HUES6 (cell line): ENCODE data around the gene REV1.

Experiments used
- H3K27ac ChIP-seq: 2 replicates; pipeline ENCODE4 v1.7.0; 2013; ENCODE audit warnings: low read depth, mild to moderate bottlenecking, low read length, inconsistent platforms
- H3K27me3 ChIP-seq: 2 replicates; pipeline ENCODE4 v1.6.1; 2013; ENCODE audit warnings: low read length; ENCODE audit not compliant: control insufficient read depth, insufficient read depth
- H3K36me3 ChIP-seq: 2 replicates; pipeline ENCODE4 v1.6.1; 2013; ENCODE audit warnings: low read length; ENCODE audit not compliant: control insufficient read depth, insufficient read depth
- H3K4me1 ChIP-seq: 2 replicates; pipeline ENCODE4 v1.6.1; 2013; ENCODE audit warnings: low read length; ENCODE audit not compliant: control insufficient read depth, insufficient read depth
- H3K4me3 ChIP-seq: 2 replicates; pipeline ENCODE4 v1.5.1; 2013; ENCODE audit warnings: low read depth, low read length
- H3K9ac ChIP-seq: one replicate; pipeline ENCODE4 v1.6.1; 2013; ENCODE audit warnings: mild to moderate bottlenecking, low read length
- H3K9me3 ChIP-seq: 2 replicates; pipeline ENCODE4 v1.6.1; 2013; ENCODE audit warnings: low read depth, low read length; ENCODE audit not compliant: control insufficient read depth, insufficient read depth

REV1 gene

GRCh38 chr2:99422599-99422998, 67.2 kb downstream of the REV1 start:
- H3K9ac ChIP-seq, result no peak overlapping the region
- no peaks in the 10 kb centered on the region for H3K9me3 ChIP-seq
- no peaks in the 10 kb centered on the region for H3K27me3 ChIP-seq
- H3K36me3 ChIP-seq, result peaks cover 90% of the 10 kb centered on the region
- H3K4me3 ChIP-seq, result no peak overlapping the region
- no peaks in the 10 kb centered on the region for H3K4me1 ChIP-seq
- no peak overlapping the region for H3K27ac ChIP-seq

- H3K4me3 ChIP-seq, result no peak overlapping the region
- no peak overlapping the region for H3K27ac ChIP-seq
- H3K27me3 ChIP-seq, result no peaks in the 10 kb centered on the region
- H3K4me1 ChIP-seq, result no peaks in the 10 kb centered on the region
- H3K9ac ChIP-seq, result no peak overlapping the region
- H3K9me3 ChIP-seq, result no peaks in the 10 kb centered on the region
- H3K36me3 ChIP-seq, result peaks cover 89% of the 10 kb centered on the region
Measured at GRCh38 chr2:99421469-99421868, 68.3 kb downstream of the REV1 start.

- H3K4me1 ChIP-seq, result no peaks in the 10 kb centered on the region
- H3K36me3 ChIP-seq, result peaks cover 93% of the 10 kb centered on the region
- H3K9ac ChIP-seq, result no peak overlapping the region
- no peak overlapping the region for H3K4me3 ChIP-seq
- no peak overlapping the region for H3K27ac ChIP-seq
- H3K27me3 ChIP-seq, result no peaks in the 10 kb centered on the region
- H3K9me3 ChIP-seq, result no peaks in the 10 kb centered on the region
Measured at GRCh38 chr2:99420751-99421299, 69.0 kb downstream of the REV1 start.

- H3K27ac ChIP-seq, result no peak overlapping the region
- no peak overlapping the region for H3K9ac ChIP-seq
- no peak overlapping the region for H3K4me3 ChIP-seq
- H3K36me3 ChIP-seq, result peaks cover 93% of the 10 kb centered on the region
- H3K27me3 ChIP-seq, result no peaks in the 10 kb centered on the region
- no peaks in the 10 kb centered on the region for H3K9me3 ChIP-seq
- no peaks in the 10 kb centered on the region for H3K4me1 ChIP-seq
Measured at GRCh38 chr2:99420031-99420430, 69.8 kb downstream of the REV1 start.

GRCh38 chr2:99417396-99417795, 72.4 kb downstream of the REV1 start:
- Histone ChIP-seq H3K4me1 (no peaks in the 10 kb centered on the region), H3K27me3 (no peaks in the 10 kb centered on the region), H3K9me3 (no peaks in the 10 kb centered on the region), H3K4me3 (no peak overlapping the region), H3K36me3 (peaks cover 93% of the 10 kb centered on the region), H3K27ac (no peak overlapping the region), H3K9ac (no peak overlapping the region)

GRCh38 chr2:99414566-99414965, 75.3 kb downstream of the REV1 start:
- H3K27me3 ChIP-seq, result no peaks in the 10 kb centered on the region
- peaks cover 87% of the 10 kb centered on the region for H3K36me3 ChIP-seq
- no peak overlapping the region for H3K9ac ChIP-seq
- H3K4me1 ChIP-seq, result no peaks in the 10 kb centered on the region
- H3K4me3 ChIP-seq, result no peak overlapping the region
- no peaks in the 10 kb centered on the region for H3K9me3 ChIP-seq
- H3K27ac ChIP-seq, result no peak overlapping the region

- H3K9ac ChIP-seq, result no peak overlapping the region
- H3K27me3 ChIP-seq, result no peaks in the 10 kb centered on the region
- no peaks in the 10 kb centered on the region for H3K9me3 ChIP-seq
- H3K4me1 ChIP-seq, result no peaks in the 10 kb centered on the region
- no peak overlapping the region for H3K27ac ChIP-seq
- no peak overlapping the region for H3K4me3 ChIP-seq
- H3K36me3 ChIP-seq, result peaks cover 79% of the 10 kb centered on the region
Measured at GRCh38 chr2:99410276-99410675, 79.5 kb downstream of the REV1 start.

- no peaks in the 10 kb centered on the region for H3K27me3 ChIP-seq
- peaks cover 24% of the 10 kb centered on the region for H3K4me1 ChIP-seq
- no peaks in the 10 kb centered on the region for H3K9me3 ChIP-seq
- H3K27ac ChIP-seq, result no peak overlapping the region
- peaks cover 83% of the 10 kb centered on the region for H3K36me3 ChIP-seq
- H3K4me3 ChIP-seq, result no peak overlapping the region
- H3K9ac ChIP-seq, result no peak overlapping the region
Measured at GRCh38 chr2:99406137-99406536, 83.7 kb downstream of the REV1 start.

GRCh38 chr2:99404797-99405669, 84.8 kb downstream of the REV1 start:
- Histone ChIP-seq H3K9me3 (no peaks in the 10 kb centered on the region), H3K4me3 (no peak overlapping the region), H3K9ac (no peak overlapping the region), H3K4me1 (peaks cover 24% of the 10 kb centered on the region), H3K36me3 (peaks cover 86% of the 10 kb centered on the region), H3K27ac (no peak overlapping the region), H3K27me3 (no peaks in the 10 kb centered on the region)

- Histone ChIP-seq H3K27ac (0 out of 2 replicates have a peak overlapping the region, but pooled peaks have one; percentile 22), H3K4me1 (peaks cover 24% of the 10 kb centered on the region), H3K36me3 (peaks cover 86% of the 10 kb centered on the region), H3K9me3 (no peaks in the 10 kb centered on the region), H3K4me3 (no peak overlapping the region), H3K27me3 (no peaks in the 10 kb centered on the region), H3K9ac (no peak overlapping the region)
Measured at GRCh38 chr2:99404039-99404796, 85.6 kb downstream of the REV1 start.

- peaks cover 87% of the 10 kb centered on the region for H3K36me3 ChIP-seq
- no peaks in the 10 kb centered on the region for H3K27me3 ChIP-seq
- H3K9ac ChIP-seq, result no peak overlapping the region
- H3K4me1 ChIP-seq, result peaks cover 24% of the 10 kb centered on the region
- H3K27ac ChIP-seq, result no peak overlapping the region
- no peak overlapping the region for H3K4me3 ChIP-seq
- no peaks in the 10 kb centered on the region for H3K9me3 ChIP-seq
Measured at GRCh38 chr2:99403524-99403923, 86.3 kb downstream of the REV1 start.
